Nucleus accumbens (tissue), 56 donors: ENCODE measurements around the gene NR3C1.

Source experiments
- DNase-seq, 56 donors: peaks; one replicate each; lab custom pipeline; 2025; lab: John Stamatoyannopoulos, UW

NR3C1 gene

GRCh38 chr5:143274952-143275351 is 128.5 kb downstream of the NR3C1 start:
- no peak for DNase-seq

DNA sequence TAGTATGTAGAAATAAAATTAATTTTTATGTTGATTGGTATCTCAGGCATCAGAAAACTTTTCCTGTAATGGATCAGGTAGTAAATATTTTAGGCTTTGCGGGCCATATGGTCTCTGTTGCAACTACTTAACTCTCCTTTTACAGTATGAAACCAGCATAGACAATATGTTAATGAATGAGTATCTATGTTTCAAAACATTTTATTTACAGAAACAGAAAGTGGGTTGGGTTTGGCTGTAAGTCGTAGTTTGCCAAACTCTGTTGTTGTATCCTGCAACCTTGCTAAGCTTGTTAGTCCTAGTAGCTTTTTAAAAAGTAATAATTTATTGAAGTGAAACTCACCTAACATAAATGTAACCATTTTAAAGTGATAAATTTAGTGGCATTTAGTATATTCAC is 132.1 kb downstream of the NR3C1 start:
- no peak for DNase-seq

DNA sequence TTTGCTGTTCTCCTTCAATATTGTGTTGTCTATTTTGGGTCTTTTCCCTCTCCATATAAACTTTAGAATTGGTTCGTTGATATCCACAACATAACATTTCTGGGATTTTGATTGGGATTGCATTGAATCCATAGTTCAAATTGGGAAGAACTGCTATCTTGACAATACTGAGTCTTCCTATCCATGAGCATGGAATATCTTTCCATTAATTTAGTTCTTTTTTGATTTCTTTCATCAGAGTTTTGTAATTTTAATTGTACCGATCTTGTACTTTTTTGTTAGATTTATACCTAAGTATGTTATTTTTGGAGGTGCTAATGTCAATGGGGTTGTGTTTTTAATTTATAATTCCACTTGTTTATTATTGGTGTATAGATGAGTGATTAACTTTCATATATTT is 135.1 kb downstream of the NR3C1 start:
- DNase-seq, result no peak

- no peak for DNase-seq
These were observed 136.3 kb downstream of the NR3C1 start for GRCh38 chr5:143267186-143267585.

DNA sequence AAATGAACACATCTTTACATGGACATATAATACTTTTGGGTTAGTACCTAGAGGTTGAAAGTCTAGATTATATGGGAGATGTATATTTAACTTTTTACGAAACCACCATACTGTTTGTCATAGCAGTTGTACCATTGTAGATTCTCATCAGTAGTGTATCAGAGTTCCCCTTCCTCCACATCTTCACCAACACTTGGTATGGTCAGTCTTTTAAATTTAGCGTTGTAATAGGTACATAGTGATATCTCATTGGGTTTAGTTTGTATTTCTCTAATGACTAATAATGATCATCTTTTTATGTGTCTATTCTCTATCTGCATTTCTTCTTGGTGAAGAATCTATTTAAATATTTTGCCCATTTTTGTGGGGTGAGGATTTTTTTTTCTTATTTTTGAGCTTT is 137.5 kb downstream of the NR3C1 start:
- no peak for DNase-seq

DNA sequence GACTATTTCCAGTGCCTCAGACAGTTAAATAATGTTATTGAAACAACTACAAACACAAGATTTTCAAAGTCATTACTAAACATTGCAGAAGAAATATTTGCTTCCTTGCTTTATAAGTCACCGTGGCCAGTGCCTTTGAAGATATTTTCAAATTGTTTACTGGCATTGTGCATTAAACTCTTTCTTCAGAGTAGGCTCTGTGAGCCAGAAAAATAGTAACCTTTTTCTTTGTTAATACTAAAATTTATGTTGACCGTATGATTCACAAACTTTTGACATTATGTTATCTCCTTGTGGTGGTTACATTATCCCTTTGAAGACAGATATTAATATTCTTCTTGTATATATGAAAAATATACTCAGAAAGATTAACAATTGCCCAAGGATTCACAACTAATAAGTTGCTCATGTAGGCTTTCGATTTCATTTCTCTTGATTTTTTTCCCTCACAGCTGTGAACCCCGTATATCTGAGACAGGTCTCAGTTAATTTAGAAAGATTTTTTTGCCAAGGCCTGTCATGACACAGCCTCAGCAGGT is 140.1 kb downstream of the NR3C1 start:
- no peak for DNase-seq

DNA sequence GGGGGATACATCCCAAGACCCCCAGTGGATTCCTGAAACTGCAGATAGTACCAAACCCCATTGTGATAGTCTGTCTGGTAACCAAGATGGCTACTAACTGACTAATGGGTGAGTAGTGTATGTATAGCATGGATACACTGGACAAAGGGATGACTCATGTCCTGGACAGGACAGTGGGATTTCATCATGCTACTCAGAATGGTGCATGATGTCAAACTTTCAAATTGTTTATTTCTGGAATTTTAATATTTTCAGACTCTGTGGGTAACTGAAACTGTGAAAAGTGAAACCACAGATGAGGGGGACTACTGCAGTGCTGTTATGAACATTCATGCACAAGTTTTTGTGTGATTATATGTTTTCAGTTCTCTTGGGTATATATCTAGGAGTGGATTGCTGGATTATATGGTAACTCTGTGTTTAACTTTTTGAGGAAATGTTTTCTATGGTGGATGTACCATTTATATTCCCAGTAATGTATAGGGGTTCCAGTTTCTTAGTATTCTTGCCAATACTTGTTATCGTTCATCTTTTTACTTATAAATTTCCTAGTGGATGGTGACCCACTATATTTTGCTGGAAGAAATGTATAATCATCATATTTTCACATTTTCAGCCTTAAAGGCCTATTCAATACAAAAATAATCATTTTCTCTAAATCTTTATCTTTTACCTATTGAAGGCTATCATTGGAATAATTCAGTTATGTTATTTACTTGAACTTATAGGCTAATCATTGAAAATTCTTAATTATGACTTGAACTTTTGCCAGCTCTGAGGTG is 140.9 kb downstream of the NR3C1 start:
- DNase-seq, result no peak

GRCh38 chr5:143261748-143262392 is 141.6 kb downstream of the NR3C1 start:
- peak in 1 of 56 donors; percentile 2 for DNase-seq

- DNase-seq, result no peak
These were observed 144.3 kb downstream of the NR3C1 start for GRCh38 chr5:143259254-143259605.

- DNase-seq, result no peak
These were observed 144.8 kb downstream of the NR3C1 start for GRCh38 chr5:143258559-143259253.

GRCh38 chr5:143254819-143255218 is 148.7 kb downstream of the NR3C1 start:
- no peak for DNase-seq

GRCh38 chr5:143251946-143252345 is 151.5 kb downstream of the NR3C1 start:
- DNase-seq, result no peak

GRCh38 chr5:143251190-143251589 is 152.3 kb downstream of the NR3C1 start:
- no peak for DNase-seq

- DNase-seq, result no peak
These were observed 153.6 kb downstream of the NR3C1 start for GRCh38 chr5:143249851-143250250.

DNA sequence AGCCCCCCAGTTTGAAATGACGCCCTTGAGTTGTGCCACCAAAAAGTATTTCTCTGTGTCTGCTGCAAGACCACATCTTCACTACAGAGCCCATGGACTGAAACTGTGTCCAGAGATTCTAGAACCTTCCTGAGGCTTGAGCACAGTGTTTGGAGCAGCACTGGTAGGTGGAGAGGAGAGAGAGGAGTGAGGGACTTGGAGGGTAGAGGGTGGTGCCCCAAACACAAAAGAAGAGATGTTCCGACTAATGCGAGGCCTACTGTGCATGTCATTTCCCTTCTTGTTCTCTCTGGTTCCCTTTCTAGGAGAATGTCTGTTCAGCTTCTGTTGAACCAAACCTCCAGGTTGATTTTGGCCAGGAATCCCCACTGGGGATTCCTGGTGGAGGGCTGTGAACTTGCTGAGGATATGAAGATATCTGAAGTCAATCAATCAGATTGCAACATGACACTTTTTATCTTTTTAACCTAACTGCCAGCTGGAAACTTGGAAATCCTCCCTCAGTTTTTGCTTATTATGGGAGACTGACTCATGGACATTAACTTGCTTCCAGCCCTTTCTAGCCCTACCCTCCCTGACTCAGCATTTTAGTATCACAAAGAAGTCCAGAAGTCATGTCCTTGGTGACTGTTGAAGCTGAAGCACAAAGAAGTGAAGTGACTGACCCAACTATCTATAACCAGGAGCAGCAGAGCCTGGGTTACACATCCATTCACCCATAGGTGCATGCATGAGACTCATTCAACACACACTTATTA is 154.5 kb downstream of the NR3C1 start:
- no peak for DNase-seq

DNA sequence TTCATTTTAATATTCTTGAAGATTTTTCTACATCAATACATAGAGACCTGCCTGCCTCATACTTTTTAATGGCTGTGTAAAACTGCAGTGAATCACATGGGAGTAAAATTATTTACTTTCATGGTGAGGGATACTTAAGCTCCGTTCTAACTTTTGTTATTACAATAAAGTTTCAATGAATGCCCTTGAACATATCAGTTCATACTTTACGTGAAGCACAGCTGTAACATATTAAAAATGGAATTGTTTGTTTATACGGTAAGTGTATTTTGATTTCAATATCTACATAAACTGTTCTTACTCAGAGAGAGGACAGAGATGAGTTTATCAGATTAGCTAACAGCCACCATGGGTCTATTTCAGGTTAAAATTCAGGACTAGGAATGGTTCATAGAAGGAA is 155.1 kb downstream of the NR3C1 start:
- no peak for DNase-seq

DNA sequence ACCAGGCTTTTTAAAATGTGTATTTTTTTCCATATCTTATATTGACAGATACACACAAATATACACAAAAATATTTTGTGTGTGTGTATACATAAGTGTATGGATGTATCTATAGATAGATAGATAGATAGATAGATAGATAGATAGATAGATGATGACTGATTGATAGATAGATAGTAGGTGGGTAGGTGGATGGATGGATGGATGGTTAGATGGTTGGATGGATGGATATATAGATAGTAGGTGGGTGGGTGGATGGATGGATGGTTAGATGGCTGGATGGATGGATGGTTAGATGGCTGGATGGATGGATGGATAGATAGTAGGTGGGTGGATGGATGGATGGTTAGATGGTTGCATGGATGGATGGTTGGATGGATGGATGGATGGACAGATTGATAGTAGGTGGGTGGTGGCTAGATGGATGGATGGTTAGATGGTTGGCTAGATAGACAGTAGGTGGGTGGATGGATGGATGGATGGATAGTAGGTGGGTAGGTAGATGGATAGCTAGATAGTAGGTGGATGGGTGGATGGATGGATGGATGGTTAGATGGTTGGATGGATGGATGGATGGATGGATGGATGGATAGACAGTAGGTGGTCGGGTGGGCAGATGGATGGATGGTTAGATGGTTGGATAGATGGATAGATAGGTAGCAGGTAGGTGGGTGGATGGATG is 156.2 kb downstream of the NR3C1 start:
- no peak for DNase-seq

GRCh38 chr5:143245929-143246561 is 157.4 kb downstream of the NR3C1 start:
- no peak for DNase-seq

GRCh38 chr5:143244990-143245389 is 158.5 kb downstream of the NR3C1 start:
- no peak for DNase-seq
